HepG2 (cell line): ENCODE measurements around the gene TOMM20. TPM values are rescaled to one million over a fixed set of nuclear protein-coding genes. Genes with fewer than 3 reads are reported as not detected.

Experiments used
- ARID2 ChIP-seq: sonication (generic); formaldehyde crosslinking; IDR thresholded peaks from 2 replicates; pipeline ENCODE4 v1.8.1; 2022; ENCODE audit warnings: mild to moderate bottlenecking, missing genetic modification reagents, borderline replicate concordance
- CHD2 ChIP-seq: IDR thresholded peaks from 2 replicates; pipeline ENCODE4 v1.6.1; 2011; ENCODE audit warnings: low read depth, low read length, improper control_type of control experiment
- DNMT3B ChIP-seq: conservative IDR thresholded peaks from 2 replicates; pipeline ENCODE4 v1.6.1; 2016; ENCODE audit warnings: missing biosample characterization, control low read depth
- LCORL ChIP-seq, 2 experiments: fragments of 450-650 bp in 1 of 2; sonication (generic) in 1 of 2; formaldehyde crosslinking in 1 of 2; IDR thresholded peaks; 2 replicates each; pipeline versions ENCODE4 v1.5.0 to v1.6.1; 2017 to 2020; ENCODE audit warnings: antibody characterized with exemption in 1 of 2, missing genetic modification reagents in 1 of 2
- NBN ChIP-seq: fragments of 450-650 bp; conservative IDR thresholded peaks from 2 replicates; pipeline ENCODE4 v1.6.1; 2017
- PTBP1 ChIP-seq: fragments of 200-400 bp; formaldehyde crosslinking; IDR thresholded peaks from 2 replicates; pipeline ENCODE4 v1.6.1; 2018; ENCODE audit warnings: low read length, low read depth; ENCODE audit not compliant: poor library complexity, severe bottlenecking
- SCMH1 ChIP-seq: sonication (generic); formaldehyde crosslinking; IDR thresholded peaks from 2 replicates; pipeline ENCODE4 v1.9.0; 2021; ENCODE audit warnings: missing genetic modification reagents, mild to moderate bottlenecking, borderline replicate concordance
- SP4 ChIP-seq: sonication (generic); formaldehyde crosslinking; IDR thresholded peaks from 2 replicates; pipeline ENCODE4 v1.8.1; 2023; ENCODE audit warnings: mild to moderate bottlenecking, missing genetic modification reagents
- SRSF4 ChIP-seq: fragments of 200-400 bp; formaldehyde crosslinking; IDR thresholded peaks from one replicate; pipeline ENCODE4 v1.6.1; 2018; ENCODE audit warnings: mild to moderate bottlenecking, low read depth, low read length, moderate library complexity; ENCODE audit not compliant: poor library complexity, severe bottlenecking
- SYNCRIP ChIP-seq: fragments of 200-400 bp; formaldehyde crosslinking; IDR thresholded peaks from 2 replicates; pipeline ENCODE4 v1.6.1; 2018; ENCODE audit warnings: mild to moderate bottlenecking, low read depth, low read length; ENCODE audit not compliant: insufficient read depth
- ZNF12 ChIP-seq: sonication (generic); formaldehyde crosslinking; IDR thresholded peaks from 2 replicates; pipeline ENCODE4 v1.5.0; 2020; ENCODE audit warnings: missing genetic modification reagents
- ZNF207 ChIP-seq: fragments of 450-650 bp; IDR thresholded peaks from 2 replicates; pipeline ENCODE4 v1.6.1; 2016; ENCODE audit warnings: antibody characterized with exemption, borderline replicate concordance
- ZNF263 ChIP-seq: sonication (generic); formaldehyde crosslinking; IDR thresholded peaks from 2 replicates; pipeline ENCODE4 v1.4.0; 2020; ENCODE audit warnings: missing genetic modification reagents
- polyA plus RNA-seq, 8 experiments: library from polyadenylated mRNA; depleted of rRNA in 3 of 8; stranded (reverse) in 7 of 8; unstranded in 1 of 8; fragments of >200 nt; fragmentation: Illumina TruSeq in 4 of 8; extraction: Trizol in 4 of 8; gene quantifications; 2 replicates each; pipeline versions ENCODE4 v1.2.1 to v1.2.3, GENCODE V29; 2011 to 2016; ENCODE audit warnings: low read depth in 4 of 8, missing spikeins in 1 of 8, mixed read lengths in 1 of 8; ENCODE audit not compliant: insufficient read depth in 1 of 8
- total RNA-seq, 5 experiments: library from RNA; depleted of rRNA; stranded (reverse); fragments of >200 nt; fragmentation: Illumina TruSeq; extraction: Trizol; gene quantifications; 2 replicates each; pipeline ENCODE4 v1.2.3, GENCODE V29; 2016; ENCODE audit warnings: low read depth in 1 of 5
- TF ChIP-seq, protein P1 (sequence below): sonication (generic); formaldehyde crosslinking; IDR thresholded peaks from 2 replicates; pipeline ENCODE4 v1.4.0; 2020; ENCODE audit warnings: missing genetic modification reagents
- TF ChIP-seq, protein P2 (sequence below): sonication (generic); formaldehyde crosslinking; IDR thresholded peaks from 2 replicates; pipeline ENCODE4 v1.8.0; 2022; ENCODE audit warnings: mild to moderate bottlenecking, missing genetic modification reagents, borderline replicate concordance
- TF ChIP-seq, protein P3 (sequence below): sonication (generic); formaldehyde crosslinking; IDR thresholded peaks from 2 replicates; pipeline ENCODE4 v1.4.0; 2020; ENCODE audit warnings: mild to moderate bottlenecking, missing genetic modification reagents
- TF ChIP-seq, protein P4 (sequence below): sonication (generic); formaldehyde crosslinking; IDR thresholded peaks from 2 replicates; pipeline ENCODE4 v1.4.0; 2020; ENCODE audit warnings: missing genetic modification reagents
- TF ChIP-seq, protein P5 (sequence below): sonication (generic); formaldehyde crosslinking; IDR thresholded peaks from 2 replicates; pipeline ENCODE4 v1.4.0; 2020; ENCODE audit warnings: mild to moderate bottlenecking, low read depth, missing genetic modification reagents
- TF ChIP-seq, protein P6 (sequence below): sonication (generic); formaldehyde crosslinking; IDR thresholded peaks from 2 replicates; pipeline ENCODE4 v1.4.0; 2020; ENCODE audit warnings: low read depth, mild to moderate bottlenecking, missing genetic modification reagents
- TF ChIP-seq, protein P7 (sequence below): sonication (generic); IDR thresholded peaks from 2 replicates; pipeline ENCODE4 v1.6.1; 2016; ENCODE audit warnings: low read depth, borderline replicate concordance

The TOMM20 gene
- total and polyA plus RNA-seq, 2 of the 13 experiments (the other 11 are each of a cell fraction or from before 2014, with no cell fraction given), result 153 to 376 TPM

DNA sequence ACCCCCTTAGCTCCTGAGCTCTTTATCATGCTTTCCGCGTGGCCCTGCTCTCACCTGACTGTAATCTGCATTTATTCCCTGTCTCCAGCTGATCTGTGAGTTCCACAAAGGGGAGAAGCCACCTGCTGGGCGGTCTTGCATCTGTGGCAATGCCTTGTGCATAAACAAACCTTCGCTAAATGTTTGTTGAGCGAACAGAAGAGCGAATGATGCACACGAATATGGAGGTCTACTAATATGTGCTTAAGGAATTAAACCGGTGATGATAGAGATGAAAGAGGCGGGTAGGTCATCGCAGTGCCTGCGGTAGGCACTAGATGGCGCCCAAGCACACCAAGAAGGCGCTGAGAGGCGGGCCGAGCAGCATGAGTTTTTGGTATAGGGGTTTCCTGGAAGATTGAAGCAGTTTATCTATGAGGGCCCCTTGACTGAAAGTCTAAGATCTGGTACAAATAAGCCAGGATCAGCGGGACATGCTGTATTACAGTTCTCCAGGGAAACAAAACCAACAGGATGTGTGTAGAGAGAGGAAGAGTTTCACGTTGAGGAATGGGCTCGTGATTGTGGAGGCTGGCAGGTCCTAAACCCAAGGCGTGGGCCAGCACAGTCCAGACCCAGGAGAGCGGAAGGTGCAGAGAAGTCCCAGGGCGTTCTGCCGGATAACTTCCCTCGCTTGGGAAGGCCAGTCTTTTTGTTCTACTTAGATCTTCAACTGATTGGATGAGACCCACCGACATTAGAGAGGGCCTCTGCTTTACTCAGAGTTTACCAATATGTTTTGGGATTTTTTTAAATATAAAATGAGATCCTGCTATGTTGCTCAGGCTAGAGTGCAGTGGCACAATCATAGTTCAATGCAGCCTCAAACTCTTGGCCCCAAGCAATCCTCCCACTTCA, 34.7 kb downstream of the TOMM20 start (continued):
- TF ChIP-seq, protein P1, sequence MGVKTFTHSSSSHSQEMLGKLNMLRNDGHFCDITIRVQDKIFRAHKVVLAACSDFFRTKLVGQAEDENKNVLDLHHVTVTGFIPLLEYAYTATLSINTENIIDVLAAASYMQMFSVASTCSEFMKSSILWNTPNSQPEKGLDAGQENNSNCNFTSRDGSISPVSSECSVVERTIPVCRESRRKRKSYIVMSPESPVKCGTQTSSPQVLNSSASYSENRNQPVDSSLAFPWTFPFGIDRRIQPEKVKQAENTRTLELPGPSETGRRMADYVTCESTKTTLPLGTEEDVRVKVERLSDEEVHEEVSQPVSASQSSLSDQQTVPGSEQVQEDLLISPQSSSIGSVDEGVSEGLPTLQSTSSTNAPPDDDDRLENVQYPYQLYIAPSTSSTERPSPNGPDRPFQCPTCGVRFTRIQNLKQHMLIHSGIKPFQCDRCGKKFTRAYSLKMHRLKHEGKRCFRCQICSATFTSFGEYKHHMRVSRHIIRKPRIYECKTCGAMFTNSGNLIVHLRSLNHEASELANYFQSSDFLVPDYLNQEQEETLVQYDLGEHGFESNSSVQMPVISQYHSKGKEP, result no peak
- TF ChIP-seq, protein P2, sequence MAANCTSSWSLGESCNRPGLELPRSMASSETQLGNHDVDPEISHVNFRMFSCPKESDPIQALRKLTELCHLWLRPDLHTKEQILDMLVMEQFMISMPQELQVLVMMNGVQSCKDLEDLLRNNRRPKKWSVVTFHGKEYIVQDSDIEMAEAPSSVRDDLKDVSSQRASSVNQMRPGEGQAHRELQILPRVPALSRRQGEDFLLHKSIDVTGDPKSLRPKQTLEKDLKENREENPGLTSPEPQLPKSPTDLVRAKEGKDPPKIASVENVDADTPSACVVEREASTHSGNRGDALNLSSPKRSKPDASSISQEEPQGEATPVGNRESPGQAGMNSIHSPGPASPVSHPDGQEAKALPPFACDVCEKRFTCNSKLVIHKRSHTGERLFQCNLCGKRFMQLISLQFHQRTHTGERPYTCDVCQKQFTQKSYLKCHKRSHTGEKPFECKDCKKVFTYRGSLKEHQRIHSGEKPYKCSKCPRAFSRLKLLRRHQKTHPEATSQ, result no peak
- TF ChIP-seq, protein P3, sequence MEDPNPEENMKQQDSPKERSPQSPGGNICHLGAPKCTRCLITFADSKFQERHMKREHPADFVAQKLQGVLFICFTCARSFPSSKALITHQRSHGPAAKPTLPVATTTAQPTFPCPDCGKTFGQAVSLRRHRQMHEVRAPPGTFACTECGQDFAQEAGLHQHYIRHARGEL (CRISPR knock-in tag), result no peak
- TF ChIP-seq, protein P4, sequence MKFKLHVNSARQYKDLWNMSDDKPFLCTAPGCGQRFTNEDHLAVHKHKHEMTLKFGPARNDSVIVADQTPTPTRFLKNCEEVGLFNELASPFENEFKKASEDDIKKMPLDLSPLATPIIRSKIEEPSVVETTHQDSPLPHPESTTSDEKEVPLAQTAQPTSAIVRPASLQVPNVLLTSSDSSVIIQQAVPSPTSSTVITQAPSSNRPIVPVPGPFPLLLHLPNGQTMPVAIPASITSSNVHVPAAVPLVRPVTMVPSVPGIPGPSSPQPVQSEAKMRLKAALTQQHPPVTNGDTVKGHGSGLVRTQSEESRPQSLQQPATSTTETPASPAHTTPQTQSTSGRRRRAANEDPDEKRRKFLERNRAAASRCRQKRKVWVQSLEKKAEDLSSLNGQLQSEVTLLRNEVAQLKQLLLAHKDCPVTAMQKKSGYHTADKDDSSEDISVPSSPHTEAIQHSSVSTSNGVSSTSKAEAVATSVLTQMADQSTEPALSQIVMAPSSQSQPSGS, result no peak
- TF ChIP-seq ARID2 (CRISPR knock-in tag), result no peak
- no peak for TF ChIP-seq ZNF207
- no peak for TF ChIP-seq LCORL (IDR thresholded peaks at IDR 0.05)
- TF ChIP-seq LCORL (CRISPR knock-in tag; IDR thresholded peaks at IDR 0.05), result 0 out of 2 replicates have a peak, but pooled peaks have one; percentile 48
- no peak for TF ChIP-seq SYNCRIP
- TF ChIP-seq, protein P5, sequence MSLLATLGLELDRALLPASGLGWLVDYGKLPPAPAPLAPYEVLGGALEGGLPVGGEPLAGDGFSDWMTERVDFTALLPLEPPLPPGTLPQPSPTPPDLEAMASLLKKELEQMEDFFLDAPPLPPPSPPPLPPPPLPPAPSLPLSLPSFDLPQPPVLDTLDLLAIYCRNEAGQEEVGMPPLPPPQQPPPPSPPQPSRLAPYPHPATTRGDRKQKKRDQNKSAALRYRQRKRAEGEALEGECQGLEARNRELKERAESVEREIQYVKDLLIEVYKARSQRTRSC, result no peak
- TF ChIP-seq SP4, result peak; percentile 57; the same call in 1 of the 2 replicates
- no peak for TF ChIP-seq DNMT3B (CRISPR knock-in tag)
- TF ChIP-seq ZNF263, result no peak
- TF ChIP-seq, protein P6, sequence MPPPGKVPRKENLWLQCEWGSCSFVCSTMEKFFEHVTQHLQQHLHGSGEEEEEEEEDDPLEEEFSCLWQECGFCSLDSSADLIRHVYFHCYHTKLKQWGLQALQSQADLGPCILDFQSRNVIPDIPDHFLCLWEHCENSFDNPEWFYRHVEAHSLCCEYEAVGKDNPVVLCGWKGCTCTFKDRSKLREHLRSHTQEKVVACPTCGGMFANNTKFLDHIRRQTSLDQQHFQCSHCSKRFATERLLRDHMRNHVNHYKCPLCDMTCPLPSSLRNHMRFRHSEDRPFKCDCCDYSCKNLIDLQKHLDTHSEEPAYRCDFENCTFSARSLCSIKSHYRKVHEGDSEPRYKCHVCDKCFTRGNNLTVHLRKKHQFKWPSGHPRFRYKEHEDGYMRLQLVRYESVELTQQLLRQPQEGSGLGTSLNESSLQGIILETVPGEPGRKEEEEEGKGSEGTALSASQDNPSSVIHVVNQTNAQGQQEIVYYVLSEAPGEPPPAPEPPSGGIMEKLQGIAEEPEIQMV (CRISPR knock-in tag), result no peak
- no peak for TF ChIP-seq PTBP1
- 0 out of 2 replicates have a peak, but pooled peaks have one; percentile 18 for TF ChIP-seq ZNF12 (CRISPR knock-in tag)
- TF ChIP-seq NBN, result no peak
- no peak for TF ChIP-seq SCMH1 (CRISPR knock-in tag)
- TF ChIP-seq, protein P7, sequence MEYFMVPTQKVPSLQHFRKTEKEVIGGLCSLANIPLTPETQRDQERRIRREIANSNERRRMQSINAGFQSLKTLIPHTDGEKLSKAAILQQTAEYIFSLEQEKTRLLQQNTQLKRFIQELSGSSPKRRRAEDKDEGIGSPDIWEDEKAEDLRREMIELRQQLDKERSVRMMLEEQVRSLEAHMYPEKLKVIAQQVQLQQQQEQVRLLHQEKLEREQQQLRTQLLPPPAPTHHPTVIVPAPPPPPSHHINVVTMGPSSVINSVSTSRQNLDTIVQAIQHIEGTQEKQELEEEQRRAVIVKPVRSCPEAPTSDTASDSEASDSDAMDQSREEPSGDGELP, result 0 out of 2 replicates have a peak, but pooled peaks have one; percentile 37
- no peak for TF ChIP-seq CHD2
- TF ChIP-seq SRSF4, result no peak
